Right cardiac atrium (tissue), 5 donors: ENCODE results near the gene THSD4. TPM values are rescaled to one million over a fixed set of nuclear protein-coding genes. Genes with fewer than 3 reads are reported as not detected.
"Not testable (repeated sequence)": the region's sequence is repeated elsewhere in the genome, so short reads cannot be mapped to it uniquely, and the experiment has no call there.

Source experiments
- ATAC-seq, 2 donors: fragments of 200-7000 bp; cut with Tn5 transposase; one replicate each; pipeline versions ENCODE4 v1.8.0 to v1.9.1; 2020; ENCODE audit warnings: moderate library complexity in 2 of 2, mild to moderate bottlenecking in 1 of 2
- DNase-seq, 3 donors: peaks; one replicate each; pipeline ENCODE4 v3.0.0-alpha.2; 2020
- H3K27ac ChIP-seq: one replicate; pipeline ENCODE4 v1.5.1; 2013; ENCODE audit warnings: mild to moderate bottlenecking, low read length, control low read depth, moderate library complexity
- H3K27me3 ChIP-seq: one replicate; pipeline ENCODE4 v1.6.1; 2013; ENCODE audit not compliant: control insufficient read depth, insufficient read depth
- H3K4me1 ChIP-seq: one replicate; pipeline ENCODE4 v1.6.1; 2013; ENCODE audit warnings: low read length; ENCODE audit not compliant: control insufficient read depth, insufficient read depth
- H3K4me3 ChIP-seq: one replicate; pipeline ENCODE4 v1.5.1; 2013; ENCODE audit warnings: low read length, control low read depth
- H3K9me3 ChIP-seq: one replicate; pipeline ENCODE4 v1.6.1; 2013; ENCODE audit warnings: low read length; ENCODE audit not compliant: control insufficient read depth
- WGBS: extraction: QIAGEN DNeasy Blood & Tissue Kit; methylation state at CpG from one replicate; pipeline ENCODE4 v1.1.7; 2013; 5-methylcytosine and 5-hydroxymethylcytosine counted together
- intact Hi-C, 4 donors: fragments of 100-400 bp; cut with DNase I; formaldehyde crosslinking; loops; one replicate each; pipeline versions ENCODE4 v1.11.0 to v1.14.0; 2022 to 2023
- polyA plus RNA-seq: library from polyadenylated mRNA; stranded (reverse); fragments of 200-250 nt; gene quantifications from one replicate; pipeline ENCODE4 v1.2.3, GENCODE V29; 2013
- total RNA-seq, 4 donors: library from RNA; stranded (reverse); fragmentation: NEBNext Ultra II Directional; extraction: Animal tissue kit (Norgen Biotek cat#: 25700); gene quantifications; one replicate each; pipeline ENCODE4 v1.2.1, GENCODE V29; 2021
- donor health status: healthy with polysubstance abuse.
- donor health status: DM: no; HTN: yes; CAD: no.
- donor health status: DM: no; HTN: no; CAD: no.
- donor health status: DM: no; HTN: yes; CAD: no; lungs with severe emphysema.
- donor health status: DM: yes; HTN: yes; CAD: no.

Gene THSD4
- total and polyA plus RNA-seq, 5 donors = 40.5 to 93.8 (median 67.3) TPM

DNA sequence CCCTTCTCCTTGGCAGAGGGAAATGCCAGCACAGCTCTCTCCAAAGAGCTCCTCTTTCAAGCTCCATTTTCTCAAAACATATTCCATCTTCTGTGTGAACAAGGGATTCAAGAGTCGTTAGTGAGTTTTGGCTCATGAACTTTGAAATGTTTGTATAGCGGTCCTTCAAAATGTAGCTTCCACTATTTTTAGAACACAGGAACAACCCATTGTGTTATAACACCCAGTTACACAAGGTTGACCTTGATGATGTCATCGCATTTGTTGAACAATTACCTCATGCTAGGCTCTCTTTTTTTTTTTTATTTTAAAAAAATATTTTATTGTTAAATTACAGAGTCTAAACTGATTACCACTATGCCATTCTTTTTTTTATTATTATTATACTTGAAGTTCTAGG lies 251.7 kb downstream of the THSD4 start:
- no peaks in the 10 kb centered on the region for H3K4me1 ChIP-seq
- DNase-seq (no peak), ATAC-seq (no peak)
- intact Hi-C loops = no loop called here
- H3K27ac ChIP-seq = no peak overlapping the region
- H3K4me3 ChIP-seq = no peak overlapping the region
- 52% methylated on average over 3 of the region's 3 CpGs for WGBS
- no peaks in the 10 kb centered on the region for H3K9me3 ChIP-seq
- no peaks in the 10 kb centered on the region for H3K27me3 ChIP-seq

DNA sequence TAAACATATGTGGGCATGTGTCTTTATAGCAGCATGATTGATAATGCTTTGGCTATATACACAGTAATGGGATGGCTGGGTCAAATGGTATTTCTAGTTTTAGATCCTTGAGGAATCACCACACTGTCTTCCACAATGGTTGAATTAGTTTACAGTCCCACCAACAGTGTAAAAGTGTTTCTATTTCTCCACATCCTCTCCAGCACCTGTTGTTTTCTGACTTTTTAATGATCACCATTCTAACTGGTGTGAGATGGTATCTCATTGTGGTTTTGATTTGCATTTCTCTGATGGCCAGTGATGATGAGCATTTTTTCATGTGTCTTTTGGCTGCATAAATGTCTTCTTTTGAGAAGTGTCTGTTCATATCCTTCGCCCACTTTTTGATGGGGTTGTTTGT lies 252.5 kb downstream of the THSD4 start:
- H3K4me1 ChIP-seq, H3K27me3 ChIP-seq, H3K4me3 ChIP-seq, ATAC-seq, H3K9me3 ChIP-seq, DNase-seq, intact Hi-C loops, H3K27ac ChIP-seq: not testable (repeated sequence)
- no CpG with 5 or more reads among the region's 1 CpG for WGBS

DNA sequence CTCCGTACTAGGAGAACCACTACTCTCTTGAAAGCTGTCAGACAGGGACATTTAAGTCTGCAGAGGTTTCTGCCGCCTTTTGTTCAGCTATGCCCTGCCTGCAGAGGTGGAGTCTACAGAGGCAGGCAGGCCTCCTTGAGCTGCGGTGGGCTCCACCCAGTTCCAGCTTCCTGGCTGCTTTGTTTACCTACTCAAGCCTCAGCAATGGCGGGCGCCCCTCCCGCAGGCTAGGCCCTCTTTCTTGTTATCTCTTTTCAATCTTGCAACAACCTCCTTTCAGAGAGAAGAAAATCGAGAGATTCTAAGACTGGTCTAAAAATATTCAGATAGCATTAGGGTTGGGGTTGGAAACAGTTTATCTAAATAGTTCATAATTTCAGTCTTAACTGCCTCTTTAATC lies 257.5 kb downstream of the THSD4 start:
- intact Hi-C loops, H3K9me3 ChIP-seq, H3K27ac ChIP-seq, H3K27me3 ChIP-seq, H3K4me1 ChIP-seq, H3K4me3 ChIP-seq, DNase-seq, ATAC-seq: not testable (repeated sequence)
- 59% methylated on average over 7 of the region's 7 CpGs for WGBS

DNA sequence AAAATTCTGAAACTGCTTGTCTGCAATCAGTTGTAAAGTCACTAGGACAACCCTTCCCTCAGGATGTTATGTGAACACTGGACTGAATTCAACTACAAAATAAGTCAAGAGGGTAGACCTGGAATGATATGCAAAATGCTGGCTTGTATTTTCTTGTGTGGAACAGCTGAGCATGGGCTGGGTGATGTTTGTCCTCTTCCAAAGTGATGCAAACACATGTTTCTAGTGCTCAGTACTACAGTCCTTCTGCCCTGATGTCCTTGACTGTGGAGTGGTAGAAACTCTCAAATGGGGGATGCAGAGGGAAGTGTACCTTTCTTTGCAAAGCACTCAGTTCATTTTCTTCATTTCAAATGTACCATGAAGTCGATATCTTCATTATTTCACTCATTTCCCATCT lies 258.6 kb downstream of the THSD4 start:
- Histone ChIP-seq H3K9me3 (no peaks in the 10 kb centered on the region), H3K27ac (peak overlapping the region; percentile 16), H3K4me3 (no peak overlapping the region), H3K4me1 (no peaks in the 10 kb centered on the region), H3K27me3 (no peaks in the 10 kb centered on the region)
- intact Hi-C loops = no loop called here
- no peak for DNase-seq
- peak; percentile 44 to 51 for ATAC-seq
- WGBS = 88% methylated on average over 1 of the region's 1 CpG

DNA sequence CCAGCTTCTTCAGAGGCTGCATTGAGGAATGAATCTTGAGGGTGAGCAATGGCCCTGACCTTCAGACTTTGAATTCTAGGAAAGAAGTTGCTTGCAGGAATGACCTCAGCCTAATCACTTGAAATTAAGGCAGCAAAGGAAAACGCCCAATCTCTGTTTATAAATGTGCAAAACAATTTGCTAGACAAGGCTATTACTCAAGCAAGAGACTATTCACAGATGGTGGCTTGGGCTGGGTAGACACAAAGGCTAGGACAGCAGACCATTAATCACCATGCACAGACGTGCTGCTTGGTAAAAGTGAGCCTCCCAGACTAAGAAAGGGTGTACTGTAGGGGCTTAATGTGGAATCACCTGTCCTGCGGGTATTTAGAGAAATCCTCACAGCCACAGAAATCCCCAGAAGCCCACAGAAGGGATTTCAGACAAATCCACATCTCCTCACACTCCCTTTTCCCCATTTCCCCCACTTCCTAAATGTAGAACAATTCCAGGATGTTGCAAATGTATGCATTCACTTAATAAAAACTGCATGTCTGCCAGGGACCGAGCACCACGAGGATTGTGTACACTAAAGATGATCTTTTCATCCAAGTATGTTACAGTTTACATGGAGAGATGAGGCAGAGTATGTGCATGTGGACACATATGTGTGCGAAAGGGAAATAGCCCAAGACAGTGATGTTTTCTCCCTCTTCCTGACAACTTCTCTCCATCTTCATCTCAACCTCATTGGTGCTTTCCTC lies 259.5 kb downstream of the THSD4 start:
- ATAC-seq (peak; percentile 59 to 88), DNase-seq (no peak)
- Histone ChIP-seq H3K27ac (no peak overlapping the region), H3K4me3 (no peak overlapping the region), H3K9me3 (no peaks in the 10 kb centered on the region), H3K4me1 (no peaks in the 10 kb centered on the region), H3K27me3 (no peaks in the 10 kb centered on the region)
- WGBS = 59% methylated on average over 6 of the region's 6 CpGs
- intact Hi-C loops = no loop called here

DNA sequence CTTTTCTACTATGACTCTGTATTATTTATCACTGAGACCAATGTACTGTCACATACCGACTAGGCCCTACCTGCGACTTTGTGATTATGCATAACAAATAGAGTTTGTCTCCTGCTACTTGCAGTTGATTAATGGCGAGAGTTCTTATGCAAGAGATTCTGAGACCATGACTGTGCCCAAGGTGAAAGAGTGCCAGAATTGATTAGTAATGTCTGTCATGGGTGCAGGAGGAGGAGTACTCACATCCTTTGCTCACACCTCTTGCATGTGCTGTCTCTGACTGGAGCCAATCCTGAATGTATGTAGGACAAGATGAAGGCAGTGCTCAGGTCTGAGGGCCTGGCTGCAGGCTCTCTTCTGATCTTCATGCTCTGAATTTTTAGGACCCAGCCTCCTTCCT lies 260.7 kb downstream of the THSD4 start:
- Histone ChIP-seq H3K9me3 (no peaks in the 10 kb centered on the region), H3K4me1 (no peaks in the 10 kb centered on the region), H3K27me3 (no peaks in the 10 kb centered on the region), H3K4me3 (no peak overlapping the region), H3K27ac (no peak overlapping the region)
- intact Hi-C loops = no loop called here
- DNase-seq (no peak), ATAC-seq (no peak)
- WGBS = 97% methylated on average over 3 of the region's 3 CpGs

DNA sequence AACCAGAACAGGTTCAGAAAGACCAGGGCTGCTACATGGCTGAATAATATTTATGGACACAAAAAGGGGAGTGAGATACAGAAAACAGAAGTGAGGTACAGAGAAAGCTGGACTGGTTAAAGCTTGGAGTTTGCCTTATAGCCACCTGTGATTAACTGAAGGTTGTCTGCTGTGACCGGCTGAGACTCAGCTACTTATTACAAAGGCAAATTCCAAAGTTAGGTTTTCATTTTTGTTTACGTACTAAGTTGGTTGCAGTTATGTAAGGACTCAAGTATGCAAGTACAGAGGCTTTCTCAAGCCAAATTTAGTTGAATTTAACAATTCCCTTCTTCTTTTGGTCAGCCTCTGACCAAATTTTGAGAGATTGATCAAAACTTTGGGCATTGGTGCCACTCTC lies 264.6 kb downstream of the THSD4 start:
- Histone ChIP-seq H3K27me3 (no peaks in the 10 kb centered on the region), H3K4me1 (no peaks in the 10 kb centered on the region), H3K27ac (no peak overlapping the region), H3K9me3 (no peaks in the 10 kb centered on the region), H3K4me3 (no peak overlapping the region)
- intact Hi-C loops = no loop called here
- DNase-seq (no peak), ATAC-seq (no peak)
- WGBS = 81% methylated on average over 2 of the region's 2 CpGs

DNA sequence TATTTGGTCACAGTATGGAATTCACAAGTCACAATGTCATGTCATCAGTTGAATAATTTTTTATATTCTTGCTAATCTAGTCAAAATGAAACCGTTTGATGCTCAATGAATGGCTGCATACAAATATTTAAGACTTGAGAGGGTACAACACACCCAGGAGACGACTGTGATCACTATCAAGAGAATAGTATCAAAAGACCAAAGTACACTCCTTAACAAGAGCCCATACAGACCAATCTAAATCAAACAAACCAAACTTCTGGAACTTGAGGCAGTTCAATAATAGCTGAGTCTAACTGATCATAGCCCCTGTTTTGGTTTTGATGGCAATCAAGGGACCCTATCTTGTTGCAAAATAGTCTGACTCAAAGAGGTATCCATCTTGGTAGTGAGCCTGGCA lies 265.1 kb downstream of the THSD4 start:
- no peak for DNase-seq
- H3K27ac ChIP-seq = no peak overlapping the region
- H3K4me1 ChIP-seq = no peaks in the 10 kb centered on the region
- H3K4me3 ChIP-seq = no peak overlapping the region
- no peak for ATAC-seq
- H3K9me3 ChIP-seq = no peaks in the 10 kb centered on the region
- no peaks in the 10 kb centered on the region for H3K27me3 ChIP-seq
- WGBS = 29% methylated on average over 2 of the region's 2 CpGs
- intact Hi-C loops = no loop called here

DNA sequence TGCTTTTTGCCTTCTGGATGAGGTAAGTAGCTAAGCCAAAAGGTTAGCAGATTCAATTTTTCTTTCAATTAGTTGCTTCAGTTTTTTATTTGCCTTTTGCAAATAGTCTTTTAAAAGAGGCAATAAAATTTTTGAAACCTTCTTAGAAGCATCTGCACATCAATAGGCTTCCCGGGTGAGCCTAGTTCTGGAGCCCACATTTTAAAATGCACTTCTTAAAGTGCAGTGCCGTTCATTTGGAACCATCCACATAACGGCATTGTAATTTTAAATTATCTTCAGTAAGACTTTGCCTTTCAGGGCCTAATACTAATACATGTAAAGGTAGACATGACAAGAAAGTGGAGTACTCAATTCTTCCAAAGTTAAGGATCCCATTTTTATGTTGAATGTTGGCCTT lies 269.2 kb downstream of the THSD4 start:
- intact Hi-C loops = no loop called here
- H3K4me1 ChIP-seq = no peaks in the 10 kb centered on the region
- no peak overlapping the region for H3K27ac ChIP-seq
- DNase-seq (no peak), ATAC-seq (no peak)
- 91% methylated on average over 3 of the region's 3 CpGs for WGBS
- no peaks in the 10 kb centered on the region for H3K9me3 ChIP-seq
- H3K4me3 ChIP-seq = no peak overlapping the region
- no peaks in the 10 kb centered on the region for H3K27me3 ChIP-seq

DNA sequence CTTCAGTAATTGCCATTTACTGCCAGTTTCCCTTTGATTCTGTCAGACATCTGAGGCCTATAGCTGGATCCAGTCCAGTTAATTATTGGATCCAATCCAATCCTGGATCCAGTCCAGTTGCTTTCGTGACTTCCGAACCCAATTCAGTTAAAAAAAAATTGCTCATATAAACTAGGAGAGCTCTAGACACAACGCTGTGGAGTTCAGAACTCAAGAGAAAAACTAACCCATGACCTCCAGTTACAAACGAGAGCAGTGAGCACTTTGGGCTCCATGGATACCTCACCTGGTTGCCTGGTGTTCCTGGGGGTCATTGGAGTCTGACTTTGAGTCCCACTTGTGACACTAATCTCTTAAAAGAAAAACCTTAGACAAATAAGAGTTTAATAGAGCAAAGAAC lies 269.8 kb downstream of the THSD4 start:
- ATAC-seq (peak in 1 of 2 donors; percentile 19), DNase-seq (no peak)
- 19% methylated on average over 4 of the region's 4 CpGs for WGBS
- Histone ChIP-seq H3K27me3 (no peaks in the 10 kb centered on the region), H3K27ac (no peak overlapping the region), H3K4me1 (no peaks in the 10 kb centered on the region), H3K9me3 (no peaks in the 10 kb centered on the region), H3K4me3 (no peak overlapping the region)
- intact Hi-C loops = loop anchor here in 2 of 4 donors (5.0 kb wide), 2 partner anchors 52 to 57 kb away; no protein-coding TSS in a partner anchor

DNA sequence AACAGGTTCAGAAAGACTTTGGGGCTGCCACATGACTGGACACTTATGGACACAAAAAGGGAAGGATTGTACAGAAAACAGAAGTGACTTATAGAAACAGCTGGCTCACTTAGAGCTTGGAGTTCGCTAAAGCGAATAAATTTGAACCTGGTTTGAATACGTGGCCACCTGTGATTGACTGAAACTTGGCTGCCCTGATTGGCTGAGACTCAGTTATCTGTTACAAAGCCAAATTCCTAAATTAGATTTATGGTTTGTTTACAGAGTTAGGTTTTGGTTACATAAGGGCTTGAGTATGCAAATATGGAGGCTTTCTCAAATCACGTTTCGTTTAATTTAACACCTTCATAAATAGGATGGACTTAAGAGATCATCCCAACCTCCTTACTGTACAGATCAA lies 270.2 kb downstream of the THSD4 start:
- Histone ChIP-seq H3K27me3 (no peaks in the 10 kb centered on the region), H3K9me3 (no peaks in the 10 kb centered on the region), H3K4me1 (no peaks in the 10 kb centered on the region), H3K27ac (no peak overlapping the region), H3K4me3 (no peak overlapping the region)
- intact Hi-C loops = loop anchor here in 2 of 4 donors (5.0 kb wide), 2 partner anchors 52 to 57 kb away; no protein-coding TSS in a partner anchor
- 50% methylated on average over 4 of the region's 5 CpGs for WGBS
- DNase-seq (no peak), ATAC-seq (peak in 1 of 2 donors; percentile 26)
